Stimulated activated naive CD8-positive, alpha-beta T cell treated with anti-CD3 and anti-CD28 coated beads, Interleukin-15, Interleukin-2, amounts not matched to agents 100 ng/mL and 50 ng/mL, for 24 hours (primary cell): ENCODE data around the gene SYNRG.
"Not testable (repeated sequence)": the region's sequence is repeated elsewhere in the genome, so short reads cannot be mapped to it uniquely, and the experiment has no call there.

Experiments
- H3K27ac Mint-ChIP-seq: one replicate; pipeline ENCODE4 v1.8.0; 2021; ENCODE audit warnings: mild to moderate bottlenecking, mixed read lengths
- H3K27me3 Mint-ChIP-seq: one replicate; pipeline ENCODE4 v1.8.0; 2021; ENCODE audit warnings: mixed read lengths
- H3K36me3 Mint-ChIP-seq: one replicate; pipeline ENCODE4 v1.8.0; 2021; ENCODE audit warnings: low read depth, mixed read lengths
- H3K4me1 Mint-ChIP-seq: one replicate; pipeline ENCODE4 v1.8.0; 2021; ENCODE audit warnings: low read depth, mixed read lengths
- H3K4me3 Mint-ChIP-seq: one replicate; pipeline ENCODE4 v1.8.0; 2021; ENCODE audit warnings: mild to moderate bottlenecking, mixed read lengths
- H3K9me3 Mint-ChIP-seq: one replicate; pipeline ENCODE4 v1.8.0; 2021; ENCODE audit warnings: mixed read lengths

Gene SYNRG

DNA sequence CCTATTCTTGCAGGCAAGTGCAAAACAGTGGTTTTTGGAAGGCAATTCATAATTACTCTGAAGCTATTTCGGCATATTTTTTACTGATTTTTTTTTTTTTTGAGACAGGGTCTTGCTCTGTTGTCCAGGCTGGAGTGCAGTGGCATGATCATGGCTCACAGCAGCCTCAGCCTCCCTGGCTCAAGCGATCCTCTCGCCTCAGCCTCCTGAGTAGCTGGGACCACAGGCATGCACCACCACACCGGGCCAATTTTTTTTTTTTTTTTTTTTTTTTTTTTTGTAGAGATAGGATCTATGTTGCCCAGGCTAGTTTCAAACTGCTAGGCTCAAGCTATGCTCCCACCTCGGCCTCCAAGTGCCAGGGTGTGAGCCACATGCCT lies 813 bp upstream of the SYNRG start:
- not testable (repeated sequence) for H3K27me3 Mint-ChIP-seq, H3K27ac Mint-ChIP-seq, H3K9me3 Mint-ChIP-seq
- peaks cover 23% of the 10 kb centered on the region for H3K36me3 Mint-ChIP-seq
- H3K4me1 Mint-ChIP-seq: peaks cover 33% of the 10 kb centered on the region
- peak overlapping the region; percentile 94 for H3K4me3 Mint-ChIP-seq

DNA sequence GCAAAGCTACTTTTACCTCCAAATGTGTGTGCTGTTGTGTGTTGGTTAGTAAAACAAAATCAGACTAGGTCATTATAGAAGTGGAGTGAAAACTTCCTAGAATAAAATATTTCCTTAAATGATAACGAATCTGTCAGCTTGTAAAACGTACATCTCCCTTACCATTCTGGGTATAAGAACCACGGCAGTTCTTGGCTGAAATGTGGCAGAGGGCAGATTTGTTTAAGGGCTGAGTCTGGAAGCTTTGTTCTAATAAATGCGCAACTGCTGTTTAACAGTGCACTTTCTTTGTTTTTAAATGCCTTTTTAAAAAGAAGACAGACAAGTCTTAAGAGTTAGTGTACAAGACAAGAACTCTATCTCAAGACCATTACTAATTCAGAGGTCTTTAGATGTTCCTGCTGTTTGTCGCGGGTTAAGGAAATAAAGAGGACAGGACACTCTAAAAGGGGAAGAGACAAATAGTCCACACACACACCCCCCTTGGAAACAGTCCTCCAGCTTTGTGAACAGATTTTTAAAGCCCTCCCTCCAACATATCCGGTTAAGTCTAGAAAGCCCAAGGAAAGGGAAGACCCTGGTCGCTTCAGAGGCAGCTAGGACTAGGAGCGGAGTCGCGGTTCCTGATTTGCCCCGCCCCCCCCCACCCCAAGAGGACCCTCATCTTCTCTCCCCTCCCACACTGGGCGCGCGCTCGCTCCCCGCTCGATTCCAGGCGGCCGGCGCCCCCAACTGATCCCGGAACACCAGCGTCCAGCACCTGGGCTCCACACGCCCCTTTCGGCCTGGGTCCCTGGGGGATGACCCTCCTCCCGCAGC lies 658 bp downstream of the SYNRG start:
- H3K36me3 Mint-ChIP-seq: peaks cover 23% of the 10 kb centered on the region
- peaks cover 48% of the 10 kb centered on the region for H3K4me1 Mint-ChIP-seq
- no peaks in the 10 kb centered on the region for H3K27me3 Mint-ChIP-seq
- H3K27ac Mint-ChIP-seq: peak overlapping the region; percentile 78
- peak overlapping the region; percentile 94 for H3K4me3 Mint-ChIP-seq
- H3K9me3 Mint-ChIP-seq: no peaks in the 10 kb centered on the region

DNA sequence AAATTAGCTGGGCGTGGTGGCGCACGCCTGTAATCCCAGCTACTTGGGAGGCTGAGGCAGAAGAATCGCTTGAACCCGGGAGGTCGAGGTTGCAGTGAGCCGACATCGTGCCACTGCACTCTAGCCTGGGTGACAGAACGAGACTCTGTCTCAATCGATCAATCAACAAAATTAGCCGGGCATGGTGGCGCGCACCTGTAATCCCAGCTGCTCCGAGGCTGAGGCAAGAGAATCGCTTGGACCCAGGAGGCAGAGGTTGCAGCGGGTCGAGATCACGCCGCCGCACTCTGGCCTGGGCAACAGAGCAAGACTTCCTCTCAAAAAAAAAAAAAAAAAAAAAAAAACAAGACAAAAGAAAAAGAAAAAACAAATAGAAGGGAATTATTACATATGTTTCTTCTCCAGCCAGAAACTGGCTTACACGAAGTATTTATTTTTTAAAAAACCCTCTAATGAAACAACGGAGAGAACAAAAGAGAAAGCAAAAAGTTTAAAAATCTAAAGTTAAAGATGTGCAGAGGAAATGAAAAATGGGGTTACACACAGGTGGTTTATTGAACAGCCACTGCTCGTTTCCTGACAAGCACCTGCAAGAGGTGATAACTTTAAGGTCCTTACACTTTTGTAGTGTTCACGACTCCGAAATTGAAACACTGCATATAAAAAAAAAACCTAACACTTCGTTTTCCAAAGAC lies 1.4 kb downstream of the SYNRG start:
- Mint-ChIP-seq H3K27me3 (no peaks in the 10 kb centered on the region), H3K36me3 (peaks cover 20% of the 10 kb centered on the region), H3K4me1 (peaks cover 56% of the 10 kb centered on the region), H3K9me3 (no peaks in the 10 kb centered on the region), H3K27ac (peak overlapping the region; percentile 78), H3K4me3 (peak overlapping the region; percentile 94)

DNA sequence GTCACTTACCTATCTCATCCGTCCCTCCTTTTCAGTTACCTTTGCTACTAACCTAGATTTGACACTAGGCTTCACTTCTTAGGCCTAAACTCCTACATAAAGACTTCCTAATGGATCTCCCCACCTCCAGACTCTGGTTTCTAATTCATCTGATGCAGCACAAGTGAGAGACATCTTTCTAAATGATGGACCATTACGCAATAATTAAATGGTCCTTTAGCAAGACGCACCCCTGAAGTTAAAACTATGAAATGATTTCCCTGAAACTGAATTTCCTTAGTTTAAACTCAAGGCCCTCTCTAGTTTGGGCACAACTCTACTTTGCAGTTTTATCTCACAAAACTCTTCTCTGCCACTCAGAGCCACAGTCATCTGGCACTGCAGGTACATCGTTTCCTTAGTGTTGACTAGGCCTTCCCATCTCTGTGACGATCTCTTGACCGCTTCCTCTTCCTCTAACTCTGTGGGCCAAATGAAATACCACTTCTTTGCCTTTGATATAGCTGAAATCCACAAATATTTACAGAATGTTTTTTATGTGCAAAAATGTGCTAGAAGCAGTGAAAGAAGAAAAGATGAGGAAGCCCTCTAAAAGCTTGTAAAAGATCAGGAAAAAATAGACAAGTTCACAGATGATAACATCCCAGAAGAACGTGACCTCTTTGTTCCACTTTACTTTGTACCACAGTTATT lies 3.3 kb downstream of the SYNRG start:
- Mint-ChIP-seq H3K27me3 (no peaks in the 10 kb centered on the region), H3K36me3 (peaks cover 25% of the 10 kb centered on the region), H3K4me1 (peaks cover 62% of the 10 kb centered on the region), H3K4me3 (peak overlapping the region; percentile 94), H3K27ac (peak overlapping the region; percentile 90), H3K9me3 (no peaks in the 10 kb centered on the region)

DNA sequence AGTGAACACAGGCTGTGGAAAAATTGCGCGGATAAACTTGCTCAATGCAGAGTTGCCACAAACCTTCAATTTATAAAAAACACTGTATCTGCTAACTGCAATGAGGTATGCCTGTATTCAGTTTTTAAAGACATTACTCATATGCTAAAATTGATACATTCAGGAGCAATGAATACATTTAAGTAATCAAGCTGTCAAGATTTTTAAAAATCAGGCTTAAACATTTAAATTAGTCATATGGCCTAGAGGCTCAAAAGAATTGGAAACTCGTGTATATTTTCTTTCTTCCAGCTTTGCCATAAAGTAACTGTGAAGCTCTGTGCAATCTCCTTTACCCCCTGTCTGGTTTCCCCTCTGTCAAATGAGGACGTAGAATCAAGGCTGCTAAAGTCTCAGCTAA lies 4.1 kb downstream of the SYNRG start:
- peak overlapping the region; percentile 90 for H3K27ac Mint-ChIP-seq
- H3K9me3 Mint-ChIP-seq: no peaks in the 10 kb centered on the region
- peaks cover 67% of the 10 kb centered on the region for H3K4me1 Mint-ChIP-seq
- no peaks in the 10 kb centered on the region for H3K27me3 Mint-ChIP-seq
- peaks cover 25% of the 10 kb centered on the region for H3K36me3 Mint-ChIP-seq
- H3K4me3 Mint-ChIP-seq: peak overlapping the region; percentile 94

DNA sequence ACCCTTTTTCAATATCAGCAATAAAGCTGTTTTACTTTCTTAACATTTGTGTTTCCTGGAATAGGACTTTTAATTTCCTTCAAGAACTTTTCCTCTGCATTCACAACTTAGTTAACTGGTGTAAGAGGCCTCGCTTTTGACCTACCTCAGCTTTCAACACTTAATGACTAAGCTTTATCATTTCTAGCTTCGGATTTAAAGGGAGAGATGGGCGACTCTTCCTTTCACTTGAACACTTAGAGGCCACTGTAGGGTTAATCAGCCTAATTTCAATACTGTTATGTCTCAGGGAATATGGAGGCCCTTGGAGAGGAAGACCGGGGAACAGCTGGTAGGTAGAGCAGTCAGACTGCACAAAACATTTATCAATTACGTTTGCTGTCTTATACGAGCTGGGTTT lies 4.7 kb downstream of the SYNRG start:
- H3K9me3 Mint-ChIP-seq: no peaks in the 10 kb centered on the region
- H3K27me3 Mint-ChIP-seq: no peaks in the 10 kb centered on the region
- peaks cover 65% of the 10 kb centered on the region for H3K4me1 Mint-ChIP-seq
- peak overlapping the region; percentile 90 for H3K27ac Mint-ChIP-seq
- peak overlapping the region; percentile 94 for H3K4me3 Mint-ChIP-seq
- H3K36me3 Mint-ChIP-seq: peaks cover 25% of the 10 kb centered on the region

DNA sequence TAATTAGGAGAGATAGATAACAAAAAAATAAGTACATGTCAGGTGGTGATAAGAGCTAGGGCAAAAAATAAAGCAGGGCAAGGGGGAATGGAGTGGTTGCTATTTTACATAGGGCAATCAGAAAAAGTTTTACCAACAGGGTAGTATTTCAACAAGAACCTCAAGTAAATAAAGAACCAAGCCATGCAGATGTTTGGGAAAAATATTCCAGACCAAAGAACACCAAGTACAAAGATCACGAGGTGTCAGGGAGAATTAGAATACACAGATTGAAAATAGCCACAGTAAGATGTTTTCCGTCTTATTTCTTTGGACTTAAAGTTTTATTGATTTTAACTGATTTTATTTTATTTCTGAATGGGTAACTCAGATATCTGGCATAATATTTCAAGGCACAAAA lies 11.1 kb downstream of the SYNRG start:
- Mint-ChIP-seq H3K36me3 (peaks cover 51% of the 10 kb centered on the region), H3K4me1 (peaks cover 36% of the 10 kb centered on the region), H3K4me3 (no peak overlapping the region), H3K27ac (peak overlapping the region; percentile 14), H3K27me3 (no peaks in the 10 kb centered on the region), H3K9me3 (no peaks in the 10 kb centered on the region)

DNA sequence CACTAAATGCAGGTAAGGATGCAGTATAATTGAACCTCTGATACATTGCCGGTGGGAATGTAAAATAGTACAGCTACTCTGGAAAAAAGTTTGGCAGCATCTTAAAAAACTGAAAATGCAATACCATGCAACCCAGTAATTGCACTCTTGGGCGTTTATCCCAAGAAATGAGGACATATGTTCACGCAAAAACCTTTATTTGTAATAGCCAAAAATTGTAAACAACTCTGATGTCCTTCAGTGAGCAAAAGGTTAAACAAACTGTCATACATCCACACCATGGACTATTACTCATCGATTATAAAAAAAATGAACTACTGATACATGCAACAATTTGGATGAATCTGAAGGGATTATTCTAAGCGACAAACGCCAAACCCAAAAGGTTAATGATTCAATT lies 16.9 kb downstream of the SYNRG start:
- Mint-ChIP-seq H3K27me3 (no peaks in the 10 kb centered on the region), H3K36me3 (peaks cover 54% of the 10 kb centered on the region), H3K4me3 (no peak overlapping the region), H3K9me3 (no peaks in the 10 kb centered on the region), H3K27ac (peak overlapping the region; percentile 74), H3K4me1 (peaks cover 46% of the 10 kb centered on the region)

DNA sequence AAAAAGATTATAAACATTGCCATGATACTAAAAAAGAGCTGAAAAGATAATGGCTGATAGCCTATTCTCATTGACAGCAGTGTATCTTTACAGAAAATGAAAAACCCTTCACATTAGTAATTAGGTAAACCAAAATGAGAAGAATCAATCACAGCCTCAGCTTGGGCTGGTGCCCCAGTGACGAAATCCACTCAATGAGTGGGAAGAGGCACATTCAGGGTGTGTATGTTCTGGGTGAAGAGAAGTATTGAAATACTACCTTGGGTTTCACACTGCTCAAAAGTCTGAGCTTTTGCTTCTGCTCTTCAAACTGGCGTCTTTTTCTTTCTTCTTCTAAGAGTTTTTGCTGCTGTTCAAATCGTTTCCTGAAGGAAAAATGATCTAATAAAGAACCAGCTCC lies 24.2 kb downstream of the SYNRG start:
- Mint-ChIP-seq H3K27me3 (no peaks in the 10 kb centered on the region), H3K9me3 (no peaks in the 10 kb centered on the region), H3K4me3 (no peak overlapping the region), H3K4me1 (peaks cover 18% of the 10 kb centered on the region), H3K27ac (no peak overlapping the region), H3K36me3 (peaks cover 33% of the 10 kb centered on the region)

DNA sequence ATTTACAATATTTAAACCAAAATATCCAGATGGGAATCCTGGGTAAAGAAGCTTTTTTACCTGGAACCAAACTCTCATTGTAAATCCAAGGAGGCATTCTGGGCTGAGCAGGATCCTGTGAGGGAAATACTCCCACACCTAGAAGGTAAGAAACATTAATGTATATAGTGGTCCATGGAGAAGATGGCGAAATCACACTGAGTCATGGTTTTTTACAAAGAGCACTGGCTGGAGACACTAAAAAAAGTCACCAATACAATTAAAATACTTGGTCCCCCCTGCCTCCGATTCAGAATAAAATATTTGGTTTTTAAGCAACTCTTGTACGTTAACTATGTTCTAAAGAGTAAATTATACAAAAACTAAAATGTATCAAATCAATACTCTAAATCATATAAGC lies 32.9 kb downstream of the SYNRG start:
- peaks cover 58% of the 10 kb centered on the region for H3K36me3 Mint-ChIP-seq
- no peaks in the 10 kb centered on the region for H3K9me3 Mint-ChIP-seq
- no peaks in the 10 kb centered on the region for H3K4me1 Mint-ChIP-seq
- no peak overlapping the region for H3K27ac Mint-ChIP-seq
- H3K27me3 Mint-ChIP-seq: no peaks in the 10 kb centered on the region
- no peak overlapping the region for H3K4me3 Mint-ChIP-seq

DNA sequence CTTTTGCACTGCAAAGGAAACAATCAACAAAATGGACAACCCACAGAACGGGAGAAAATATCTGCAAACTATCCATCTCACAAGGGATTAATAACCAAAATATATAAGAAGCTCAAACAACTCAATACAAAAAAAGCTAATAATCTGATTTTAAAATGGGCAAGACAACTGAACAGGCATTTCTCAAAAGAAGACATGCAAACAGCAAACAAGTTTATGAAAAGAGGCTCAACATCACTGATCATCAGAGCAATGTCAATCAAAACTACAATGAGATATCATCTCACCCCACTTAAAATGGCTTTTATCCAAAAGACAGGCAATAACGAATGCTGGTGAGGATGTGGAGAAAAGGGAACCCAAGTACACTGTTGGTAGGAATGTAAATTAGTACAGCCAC lies 34.8 kb downstream of the SYNRG start:
- Mint-ChIP-seq H3K27ac (no peak overlapping the region), H3K27me3 (no peaks in the 10 kb centered on the region), H3K36me3 (peaks cover 57% of the 10 kb centered on the region), H3K4me1 (no peaks in the 10 kb centered on the region), H3K9me3 (no peaks in the 10 kb centered on the region), H3K4me3 (no peak overlapping the region)

DNA sequence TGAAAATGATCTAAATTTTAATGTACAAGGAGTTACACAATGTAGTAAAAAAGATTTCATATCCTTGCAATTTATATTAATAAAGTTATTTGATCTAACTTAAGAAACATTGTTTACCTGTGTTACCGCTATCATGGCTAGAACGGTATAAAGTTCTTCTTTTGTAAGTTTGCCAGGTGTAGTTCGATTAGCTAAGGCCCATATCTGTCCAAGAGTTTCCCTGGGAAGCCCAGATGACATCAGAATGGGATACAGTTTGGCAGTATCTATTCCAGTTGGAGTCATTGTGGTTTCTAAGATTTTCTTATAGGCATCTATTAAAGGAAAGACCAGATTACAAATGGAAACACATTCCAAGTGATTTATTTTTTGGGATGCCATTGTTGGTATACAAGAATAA lies 37.5 kb downstream of the SYNRG start:
- peaks cover 64% of the 10 kb centered on the region for H3K36me3 Mint-ChIP-seq
- H3K27ac Mint-ChIP-seq: no peak overlapping the region
- H3K4me3 Mint-ChIP-seq: no peak overlapping the region
- no peaks in the 10 kb centered on the region for H3K9me3 Mint-ChIP-seq
- no peaks in the 10 kb centered on the region for H3K4me1 Mint-ChIP-seq
- H3K27me3 Mint-ChIP-seq: no peaks in the 10 kb centered on the region

DNA sequence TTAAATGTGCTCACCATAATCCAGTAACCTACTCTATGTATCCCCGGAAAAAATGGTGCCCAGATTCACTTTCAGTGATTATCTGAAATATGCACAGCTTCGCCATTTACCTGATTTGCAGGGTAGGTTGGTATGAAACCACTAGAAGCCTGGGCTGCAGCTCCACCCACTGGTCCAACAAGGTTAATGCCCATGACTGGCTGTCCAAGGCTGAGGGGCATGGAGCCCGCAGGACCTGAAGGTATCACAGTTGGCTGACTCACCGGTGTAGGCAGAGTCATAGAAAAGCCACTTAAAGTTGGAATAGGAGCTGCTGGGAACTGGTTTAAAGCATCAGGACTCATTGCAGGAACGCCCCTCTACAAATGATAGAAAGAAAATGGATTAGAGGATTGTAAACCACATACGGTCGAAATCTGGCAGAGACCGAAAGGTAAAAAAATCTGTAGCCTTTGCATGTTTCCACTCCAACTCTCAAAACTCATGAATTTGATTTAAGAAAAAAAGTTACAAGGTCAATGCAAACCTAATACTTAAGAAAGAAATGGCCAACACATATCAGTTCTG lies 38.6 kb downstream of the SYNRG start:
- Mint-ChIP-seq H3K27me3 (no peaks in the 10 kb centered on the region), H3K27ac (no peak overlapping the region), H3K4me3 (no peak overlapping the region), H3K9me3 (no peaks in the 10 kb centered on the region), H3K4me1 (no peaks in the 10 kb centered on the region), H3K36me3 (peaks cover 62% of the 10 kb centered on the region)

DNA sequence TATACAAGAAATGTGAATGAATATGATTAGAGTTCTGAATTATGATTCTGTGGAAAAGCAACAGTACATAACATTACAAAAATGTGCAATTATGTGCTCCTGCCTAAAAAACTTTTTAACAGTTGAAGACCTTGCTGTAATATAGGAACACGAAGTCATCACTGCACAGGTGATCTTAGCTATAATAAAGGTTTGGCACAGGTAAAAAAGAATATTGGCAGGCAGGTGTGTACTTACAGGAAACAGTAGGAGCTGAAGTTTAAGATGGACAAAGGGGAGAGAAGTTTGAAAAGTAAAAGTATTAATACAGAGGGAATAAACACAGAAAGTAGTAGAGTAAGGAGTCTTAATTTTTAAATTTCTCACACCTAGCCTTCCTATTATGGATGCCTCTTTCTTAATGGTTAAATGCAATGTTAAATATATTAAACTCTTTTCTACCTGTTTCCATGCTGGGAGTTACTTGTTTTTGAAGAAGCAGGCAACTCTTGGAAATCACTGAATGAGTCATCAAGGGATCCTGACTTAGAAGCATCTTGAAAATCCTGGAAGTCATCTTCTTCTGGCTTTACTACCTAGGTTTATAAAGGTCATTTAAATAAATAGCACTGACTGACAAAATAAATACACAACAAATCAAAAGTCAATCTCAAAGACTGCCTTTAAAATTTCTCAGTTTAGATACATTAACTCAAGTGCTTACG lies 40.7 kb downstream of the SYNRG start:
- H3K4me3 Mint-ChIP-seq: no peak overlapping the region
- H3K4me1 Mint-ChIP-seq: no peaks in the 10 kb centered on the region
- H3K27ac Mint-ChIP-seq: no peak overlapping the region

More for the DNA sequence above, 40.7 kb downstream of the SYNRG start:
- Mint-ChIP-seq H3K36me3 (peaks cover 63% of the 10 kb centered on the region), H3K27me3 (no peaks in the 10 kb centered on the region), H3K9me3 (no peaks in the 10 kb centered on the region)
